ENCODE results near the gene HIGD1B.
"Not testable (repeated sequence)": the region's sequence is repeated elsewhere in the genome, so short reads cannot be mapped to it uniquely, and the experiment has no call there.

Gene HIGD1B

GRCh38 chr17:44847586-44847985 is at the start of gene HIGD1B:
Gene HIGD1B (plus strand): TSS chr17:44847883. CDS start chr17:44848153, 270 bp downstream.
- FAIRE-seq, result no peak

- no peak for FAIRE-seq
These were observed 49.3 kb upstream of the HIGD1B start for GRCh38 chr17:44798356-44798755.

GRCh38 chr17:44801880-44802279 is 45.8 kb upstream of the HIGD1B start:
- no peak for FAIRE-seq

GRCh38 chr17:44804302-44805089 is 43.2 kb upstream of the HIGD1B start:
- FAIRE-seq, result no peak

GRCh38 chr17:44807093-44807816 is 40.4 kb upstream of the HIGD1B start:
- FAIRE-seq, result no peak

GRCh38 chr17:44807817-44808155 is 39.9 kb upstream of the HIGD1B start:
- no peak for FAIRE-seq

GRCh38 chr17:44808156-44808555 is 39.5 kb upstream of the HIGD1B start:
- no peak for FAIRE-seq

GRCh38 chr17:44808656-44809388 is 38.9 kb upstream of the HIGD1B start:
- not testable (repeated sequence) for FAIRE-seq

GRCh38 chr17:44812263-44812662 is 35.4 kb upstream of the HIGD1B start:
- no peak for FAIRE-seq

- not testable (repeated sequence) for FAIRE-seq
These were observed 29.2 kb upstream of the HIGD1B start for GRCh38 chr17:44818508-44818907.

GRCh38 chr17:44820631-44821212 is 27.0 kb upstream of the HIGD1B start:
- FAIRE-seq, result no peak

- not testable (repeated sequence) for FAIRE-seq
These were observed 22.4 kb upstream of the HIGD1B start for GRCh38 chr17:44825236-44825635.

GRCh38 chr17:44826123-44826790 is 21.4 kb upstream of the HIGD1B start:
- FAIRE-seq, result no peak

- no peak for FAIRE-seq
These were observed 19.8 kb upstream of the HIGD1B start for GRCh38 chr17:44827863-44828262.

- FAIRE-seq, result no peak
These were observed 18.7 kb upstream of the HIGD1B start for GRCh38 chr17:44828919-44829522.

- no peak for FAIRE-seq
These were observed 17.9 kb upstream of the HIGD1B start, which contains the start of gene GJC1 for GRCh38 chr17:44829523-44830358. Gene GJC1 (minus strand): TSS chr17:44830287. CDS start chr17:44805817, 24,470 bp downstream.

- FAIRE-seq, result no peak
These were observed 17.1 kb upstream of the HIGD1B start for GRCh38 chr17:44830359-44831288.

GRCh38 chr17:44831371-44831770 is 16.3 kb upstream of the HIGD1B start:
- FAIRE-seq, result no peak

- no peak for FAIRE-seq
These were observed 14.9 kb upstream of the HIGD1B start for GRCh38 chr17:44832805-44833204.

GRCh38 chr17:44837196-44837595 is 10.5 kb upstream of the HIGD1B start:
- FAIRE-seq, result no peak
